ENCODE measurements around the gene TMEM50A. TPM values are rescaled to one million over a fixed set of nuclear protein-coding genes. Genes with fewer than 3 reads are reported as not detected.
"Not testable (repeated sequence)": the region's sequence is repeated elsewhere in the genome, so short reads cannot be mapped to it uniquely, and the experiment has no call there.

Gene TMEM50A
- total RNA-seq, 1 experiment from 2014 or later, result 75.3 TPM

GRCh38 chr1:25387096-25387495, 49.0 kb downstream of the TMEM50A start:
- DNase-seq (ENCODE audit: low spot score), result not testable (repeated sequence)

GRCh38 chr1:25388691-25389090, 50.6 kb downstream of the TMEM50A start:
- DNase-seq (ENCODE audit: low spot score), result not testable (repeated sequence)

- not testable (repeated sequence) for DNase-seq (ENCODE audit: low spot score)
These were observed 51.6 kb downstream of the TMEM50A start for GRCh38 chr1:25389721-25390120.

- DNase-seq (ENCODE audit: low spot score), result no peak
These were observed 54.7 kb downstream of the TMEM50A start for GRCh38 chr1:25392841-25393240.

GRCh38 chr1:25397549-25397948, 59.4 kb downstream of the TMEM50A start:
- DNase-seq (ENCODE audit: low spot score), result not testable (repeated sequence)

GRCh38 chr1:25398079-25398478, 59.9 kb downstream of the TMEM50A start:
- DNase-seq (ENCODE audit: low spot score), result not testable (repeated sequence)

GRCh38 chr1:25402947-25403803, 65.0 kb downstream of the TMEM50A start:
- DNase-seq (ENCODE audit: low spot score), result not testable (repeated sequence)

GRCh38 chr1:25405731-25406305, 67.7 kb downstream of the TMEM50A start:
- not testable (repeated sequence) for DNase-seq (ENCODE audit: low spot score)

GRCh38 chr1:25409641-25410427, 71.7 kb downstream of the TMEM50A start:
- DNase-seq (ENCODE audit: low spot score), result not testable (repeated sequence)

Other genes starting within 250 kb of the TMEM50A start
- 18.5 and 19.0 TPM in 2 replicates for gene SYF2, start 105.8 kb upstream of the TMEM50A start, total RNA-seq (2014; rRNA removed; shearing (Covaris generic))
- gene RSRP1, start 90.9 kb upstream of the TMEM50A start, total RNA-seq (2014; rRNA removed; shearing (Covaris generic)), result 99.6 and 105 TPM in 2 replicates
- gene RHD, start 65.8 kb upstream of the TMEM50A start, total RNA-seq (2014; rRNA removed; shearing (Covaris generic)), result 0.66 TPM in 1 of 2 replicates, not detected in the other
- not detected in 2 replicates for gene RHCE, start 82.5 kb downstream of the TMEM50A start, total RNA-seq (2014; rRNA removed; shearing (Covaris generic))
- 6.3 TPM in 2 replicates for gene MACO1, start 92.6 kb downstream of the TMEM50A start, total RNA-seq (2014; rRNA removed; shearing (Covaris generic))
- 12.4 and 17.2 TPM in 2 replicates for gene LDLRAP1, start 205.3 kb downstream of the TMEM50A start, total RNA-seq (2014; rRNA removed; shearing (Covaris generic))